Gastrocnemius medialis (tissue), 4 donors: ENCODE results near the gene OR7C1. TPM values are rescaled to one million over a fixed set of nuclear protein-coding genes. Genes with fewer than 3 reads are reported as not detected.

ENCODE experiments used
- ATAC-seq, 2 donors: fragments of 150-250 bp; one replicate each; pipeline ENCODE4 v1.9.1; 2016
- DNase-seq, 2 donors: peaks; one replicate each; pipeline ENCODE4 v3.0.0-alpha.2; 2019
- H3K27ac ChIP-seq, 4 donors: fragments of 200-600 bp; sonication (generic); 1 replicate in 1 of 4; 2 replicates in 3 of 4; pipeline ENCODE4 v1.5.1; 2016 to 2018; ENCODE audit warnings: mild to moderate bottlenecking in 2 of 4, moderate library complexity in 1 of 4
- H3K27me3 ChIP-seq, 3 donors: fragments of 200-600 bp; sonication (generic) in 2 of 3; 1 replicate in 1 of 3; 2 replicates in 2 of 3; pipeline versions ENCODE4 v1.5.1 to v1.6.0; 2016 to 2019; ENCODE audit warnings: mild to moderate bottlenecking in 1 of 3, moderate library complexity in 1 of 3
- H3K36me3 ChIP-seq, 2 donors: fragments of 200-600 bp; sonication (generic) in 1 of 2; one replicate each; pipeline ENCODE4 v1.5.1; 2017 to 2018
- H3K4me1 ChIP-seq, 2 donors: fragments of 200-600 bp; sonication (generic) in 1 of 2; one replicate each; pipeline ENCODE4 v1.5.1; 2016 to 2017; ENCODE audit warnings: mild to moderate bottlenecking in 2 of 2
- H3K4me3 ChIP-seq, 4 donors: fragments of 200-600 bp; sonication (generic) in 3 of 4; 1 replicate in 1 of 4; 2 replicates in 3 of 4; pipeline ENCODE4 v1.5.1; 2016 to 2019; ENCODE audit warnings: mild to moderate bottlenecking in 2 of 4
- H3K9me3 ChIP-seq, 3 donors: fragments of 200-600 bp; sonication (generic) in 2 of 3; 1 replicate in 1 of 3; 2 replicates in 2 of 3; pipeline ENCODE4 v1.5.1; 2016 to 2019
- CTCF ChIP-seq, 5 experiments: fragments of 450-650 bp in 3 of 5; fragments of 200-600 bp in 2 of 5; sonication (generic) in 2 of 5; IDR thresholded peaks in 4 of 5; conservative IDR thresholded peaks in 1 of 5; 1 replicate in 4 of 5; 2 replicates in 1 of 5; pipeline ENCODE4 v1.5.1; 2016 to 2019; ENCODE audit warnings: antibody characterized with exemption in 5 of 5, mild to moderate bottlenecking in 3 of 5, moderate library complexity in 3 of 5
- POLR2A ChIP-seq, 2 donors: fragments of 450-650 bp; IDR thresholded peaks; one replicate each; pipeline ENCODE4 v1.6.1; 2017; ENCODE audit warnings: antibody characterized with exemption in 2 of 2, mild to moderate bottlenecking in 2 of 2, moderate library complexity in 2 of 2
- in situ Hi-C, 4 donors: fragments of 200-750 bp; cut with MboI; loops; one replicate each; pipeline versions ENCODE4 v1.15.0 to v1.8.0; 2017; ENCODE audit warnings: low sequenced_read_pairs in 4 of 4
- intact Hi-C: fragments of 100-400 bp; cut with DNase I; formaldehyde crosslinking; loops from one replicate; pipeline ENCODE4 v1.15.1; 2023; ENCODE audit warnings: low total_unique reads
- total RNA-seq, 4 donors: library from RNA; depleted of rRNA; stranded (reverse); fragments of >200 nt; gene quantifications; one replicate each; pipeline versions ENCODE4 v1.1.0 to v1.2.3, GENCODE V29; 2016

The OR7C1 gene
- total RNA-seq, 4 donors from 2014 or later, result 0.02 to 0.05 (median 0.04) TPM

GRCh38 chr19:14762111-14762510, 72.9 kb downstream of the OR7C1 start:
- no peak for TF ChIP-seq CTCF (IDR thresholded peaks at IDR 0.05 in 4 of 5, conservative IDR thresholded peaks at IDR 0.05 in 1 of 5)
- no peak for TF ChIP-seq POLR2A (IDR thresholded peaks at IDR 0.05)
- Histone ChIP-seq H3K27me3 (no peaks in the 10 kb centered on the region), H3K36me3 (no peaks in the 10 kb centered on the region), H3K9me3 (no peaks in the 10 kb centered on the region), H3K4me1 (no peaks in the 10 kb centered on the region), H3K27ac (no peak overlapping the region), H3K4me3 (no peak overlapping the region)
- no peak for ATAC-seq
- no peak for DNase-seq
- intact Hi-C loops (no loop called here), in situ Hi-C loops (no loop called here)

GRCh38 chr19:14761607-14762006, 73.4 kb downstream of the OR7C1 start:
- no peak overlapping the region for H3K4me3 ChIP-seq
- no peaks in the 10 kb centered on the region for H3K9me3 ChIP-seq
- H3K27ac ChIP-seq, result no peak overlapping the region
- no peak for DNase-seq
- intact Hi-C loops, result no loop called here
- no peak for ATAC-seq
- no peaks in the 10 kb centered on the region for H3K36me3 ChIP-seq
- no peaks in the 10 kb centered on the region for H3K4me1 ChIP-seq
- no peaks in the 10 kb centered on the region for H3K27me3 ChIP-seq
- in situ Hi-C loops, result no loop called here
- TF ChIP-seq CTCF (IDR thresholded peaks at IDR 0.05 in 4 of 5, conservative IDR thresholded peaks at IDR 0.05 in 1 of 5) (no peak), POLR2A (IDR thresholded peaks at IDR 0.05) (no peak)

GRCh38 chr19:14758816-14759215, 76.2 kb downstream of the OR7C1 start:
- H3K4me1 ChIP-seq, result no peaks in the 10 kb centered on the region
- in situ Hi-C loops (no loop called here), intact Hi-C loops (no loop called here)
- H3K27me3 ChIP-seq, result no peaks in the 10 kb centered on the region
- H3K4me3 ChIP-seq, result no peak overlapping the region
- H3K9me3 ChIP-seq, result no peaks in the 10 kb centered on the region
- no peak overlapping the region for H3K27ac ChIP-seq
- DNase-seq (no peak), ATAC-seq (no peak)
- TF ChIP-seq POLR2A (IDR thresholded peaks at IDR 0.05) (no peak), CTCF (IDR thresholded peaks at IDR 0.05 in 4 of 5, conservative IDR thresholded peaks at IDR 0.05 in 1 of 5) (no peak)
- no peaks in the 10 kb centered on the region for H3K36me3 ChIP-seq

GRCh38 chr19:14748601-14749000, 86.4 kb downstream of the OR7C1 start:
- in situ Hi-C loops, result no loop called here
- intact Hi-C loops, result no loop called here
- Histone ChIP-seq H3K36me3 (no peaks in the 10 kb centered on the region), H3K4me3 (no peak overlapping the region), H3K27me3 (no peaks in the 10 kb centered on the region), H3K4me1 (no peaks in the 10 kb centered on the region), H3K9me3 (no peaks in the 10 kb centered on the region), H3K27ac (no peak overlapping the region)
- ATAC-seq (no peak), DNase-seq (no peak)
- TF ChIP-seq POLR2A (IDR thresholded peaks at IDR 0.05), result no peak
- TF ChIP-seq CTCF (IDR thresholded peaks at IDR 0.05 in 4 of 5, conservative IDR thresholded peaks at IDR 0.05 in 1 of 5), result no peak

Other genes with a start within 250 kb of the OR7C1 start
- gene ADGRE3, start 160.3 kb downstream of the OR7C1 start, total RNA-seq, result not detected
- gene ZNF333, start 145.1 kb downstream of the OR7C1 start, total RNA-seq, result 10 to 100 TPM in 3 of 4 donors, 1 to 10 TPM in 1; 4.6 to 12.7 (median 10.3) TPM
- under 1 TPM; 0.05 to 0.40 (median 0.23) TPM for gene ADGRE2, start 56.6 kb downstream of the OR7C1 start, total RNA-seq
- not detected for gene OR7A5, start within 50 bp of the OR7C1 start, total RNA-seq
- gene OR7A10, start 13.7 kb upstream of the OR7C1 start, total RNA-seq, result not detected
- gene OR7A17, start 50.9 kb upstream of the OR7C1 start, total RNA-seq, result not detected
- not detected for gene OR7C2, start 106.3 kb upstream of the OR7C1 start, total RNA-seq
- not detected for gene SLC1A6, start 144.7 kb upstream of the OR7C1 start, total RNA-seq
- gene CASP14, start 214.3 kb upstream of the OR7C1 start, total RNA-seq, result not detected
- gene OR1I1, start 247.0 kb upstream of the OR7C1 start, total RNA-seq, result not detected